ENCODE measurements around the gene IL36A.

Gene IL36A

GRCh38 chr2:113005030-113005509 lies at the start of gene IL36A:
Gene IL36A (plus strand): TSS chr2:113005459. CDS start chr2:113005872, 413 bp downstream.
- no peak for TF ChIP-seq CTCF (IDR thresholded peaks at IDR 0.05; ENCODE audit: extremely low read depth, missing control alignments)
- DNase-seq (ENCODE audit: low spot score) = no peak

- no peak for TF ChIP-seq CTCF (IDR thresholded peaks at IDR 0.05; ENCODE audit: extremely low read depth, missing control alignments)
- DNase-seq (ENCODE audit: low spot score) = no peak
Observed at GRCh38 chr2:112957511-112957910, 47.7 kb upstream of the IL36A start.

- TF ChIP-seq CTCF (IDR thresholded peaks at IDR 0.05; ENCODE audit: extremely low read depth, missing control alignments) = peak; percentile 77
- DNase-seq (ENCODE audit: low spot score) = peak; percentile 67
Observed at GRCh38 chr2:112958428-112959108, 46.7 kb upstream of the IL36A start.

GRCh38 chr2:112959109-112959812 lies 46.0 kb upstream of the IL36A start:
- no peak for TF ChIP-seq CTCF (IDR thresholded peaks at IDR 0.05; ENCODE audit: extremely low read depth, missing control alignments)
- DNase-seq (ENCODE audit: low spot score) = no peak

GRCh38 chr2:112960230-112960825 lies 44.9 kb upstream of the IL36A start:
- TF ChIP-seq CTCF (IDR thresholded peaks at IDR 0.05; ENCODE audit: extremely low read depth, missing control alignments) = no peak
- DNase-seq (ENCODE audit: low spot score) = no peak

- DNase-seq (ENCODE audit: low spot score) = no peak
- no peak for TF ChIP-seq CTCF (IDR thresholded peaks at IDR 0.05; ENCODE audit: extremely low read depth, missing control alignments)
Observed at GRCh38 chr2:112962308-112963175, 42.7 kb upstream of the IL36A start.

All from GM20000 (cell line).